ENCODE results near the gene MYH13.

GRCh38 chr17:10317543-10317834 is 55.3 kb downstream of the MYH13 start:
- TF ChIP-seq CTCF (IDR thresholded peaks at IDR 0.05) (no peak), EP300 (IDR thresholded peaks at IDR 0.05) (no peak), POLR2A (IDR thresholded peaks at IDR 0.05) (no peak), POLR2AphosphoS5 (IDR thresholded peaks at IDR 0.05) (no peak)
